ENCODE results near the gene LYG1. TPM values are rescaled to one million over a fixed set of nuclear protein-coding genes. Genes with fewer than 3 reads are reported as not detected.
"Not testable (repeated sequence)": the region's sequence is repeated elsewhere in the genome, so short reads cannot be mapped to it uniquely, and the experiment has no call there.

LYG1 gene
- total RNA-seq, 2 experiments from 2014 or later = 0.78 to 0.86 TPM

- POLR2A ChIA-PET = no interaction called here
Measured at GRCh38 chr2:99278793-99279291, 22.2 kb downstream of the LYG1 start.

GRCh38 chr2:99278195-99278765 is 22.7 kb downstream of the LYG1 start:
- CTCF ChIA-PET, POLR2A ChIA-PET: not testable (repeated sequence)

More at GRCh38 chr2:99278793-99279291, 22.2 kb downstream of the LYG1 start:
- CTCF ChIA-PET = no interaction called here

- ChIA-PET CTCF (no interaction called here), POLR2A (no interaction called here)
Measured at GRCh38 chr2:99275882-99276281, 25.1 kb downstream of the LYG1 start.

- POLR2A ChIA-PET = no interaction called here
Measured at GRCh38 chr2:99261242-99261641, 39.8 kb downstream of the LYG1 start.

GRCh38 chr2:99260184-99260583 is 40.8 kb downstream of the LYG1 start:
- ChIA-PET CTCF (no interaction called here), POLR2A (no interaction called here)

More at GRCh38 chr2:99261242-99261641, 39.8 kb downstream of the LYG1 start:
- CTCF ChIA-PET = no interaction called here

- CTCF ChIA-PET = no interaction called here
- POLR2A ChIA-PET = no interaction called here
Measured at GRCh38 chr2:99259465-99259864, 41.5 kb downstream of the LYG1 start.

- POLR2A ChIA-PET = no interaction called here
- CTCF ChIA-PET = no interaction called here
Measured at GRCh38 chr2:99256677-99257076, 44.3 kb downstream of the LYG1 start.

GRCh38 chr2:99255491-99256318 is 45.3 kb downstream of the LYG1 start, which contains the start of gene LYG2:
LYG2 (minus strand) TSS chr2:99255666; CDS start chr2:99254260, 1,406 bp downstream.
- CTCF ChIA-PET = no interaction called here
- POLR2A ChIA-PET = no interaction called here

- POLR2A ChIA-PET = no interaction called here
- CTCF ChIA-PET = no interaction called here
Measured at GRCh38 chr2:99249951-99250350, 51.0 kb downstream of the LYG1 start.

GRCh38 chr2:99242151-99242550 is 58.8 kb downstream of the LYG1 start:
- POLR2A ChIA-PET = no interaction called here

GRCh38 chr2:99240431-99240830 is 60.6 kb downstream of the LYG1 start:
- ChIA-PET POLR2A (no interaction called here), CTCF (no interaction called here)

More at GRCh38 chr2:99242151-99242550, 58.8 kb downstream of the LYG1 start:
- CTCF ChIA-PET = no interaction called here

- CTCF ChIA-PET = no interaction called here
- POLR2A ChIA-PET = no interaction called here
Measured at GRCh38 chr2:99238599-99238998, 62.4 kb downstream of the LYG1 start.

Other genes starting within 250 kb of the LYG1 start
- under 1 TPM; 0.80 to 0.82 TPM for gene C2orf15, start 159.5 kb downstream of the LYG1 start, total RNA-seq
- gene TSGA10, start 146.3 kb downstream of the LYG1 start, total RNA-seq = 1 to 10 TPM; 4.7 to 7.1 TPM
- gene LIPT1, start 146.2 kb downstream of the LYG1 start, total RNA-seq = 1 to 10 TPM; 4.3 TPM
- gene MITD1, start 120.1 kb downstream of the LYG1 start, total RNA-seq = 10 to 100 TPM; 51.2 to 52.7 TPM
- gene MRPL30, start 120.0 kb downstream of the LYG1 start, total RNA-seq = 10 to 100 TPM; 30.5 to 31.6 TPM
- gene LYG2, start 45.5 kb downstream of the LYG1 start, total RNA-seq = not detected
- gene TXNDC9, start 35.1 kb upstream of the LYG1 start, total RNA-seq = 10 to 100 TPM; 32.0 to 32.4 TPM
- 10 to 100 TPM; 94.3 to 96.3 TPM for gene EIF5B, start 36.2 kb upstream of the LYG1 start, total RNA-seq
- gene REV1, start 188.8 kb upstream of the LYG1 start, total RNA-seq = 10 to 100 TPM; 31.1 to 31.5 TPM

Data from activated CD8-positive, alpha-beta memory T cell treated with anti-CD3 and anti-CD28 coated beads for 36 hours (primary cell).